H9 (cell line): ENCODE measurements around the gene CTPS1. TPM values are rescaled to one million over a fixed set of nuclear protein-coding genes. Genes with fewer than 3 reads are reported as not detected.

Experiments
- DNase-seq: peaks from one replicate; pipeline ENCODE4 v3.0.0-alpha.2; 2017
- H2AFZ ChIP-seq: one replicate; pipeline ENCODE4 v1.6.1; 2013; ENCODE audit warnings: mild to moderate bottlenecking, low read length, control low read depth, moderate library complexity
- H2AK5ac ChIP-seq: 2 replicates; pipeline ENCODE4 v1.6.1; 2013; ENCODE audit warnings: low read length, control low read depth, mixed read lengths; ENCODE audit not compliant: insufficient read length
- H2BK120ac ChIP-seq: one replicate; pipeline ENCODE4 v1.6.1; 2013; ENCODE audit warnings: low read depth, mild to moderate bottlenecking, low read length, control low read depth, inconsistent platforms; ENCODE audit not compliant: poor library complexity, severe bottlenecking
- H2BK12ac ChIP-seq: 2 replicates; pipeline ENCODE4 v1.6.1; 2013; ENCODE audit warnings: low read length, control low read depth, mixed read lengths, low read depth; ENCODE audit not compliant: insufficient read length
- H2BK15ac ChIP-seq: 2 replicates; pipeline ENCODE4 v1.6.1; 2013; ENCODE audit warnings: low read depth, low read length, control low read depth
- H2BK20ac ChIP-seq: one replicate; pipeline ENCODE4 v1.6.1; 2013; ENCODE audit warnings: low read depth, mild to moderate bottlenecking, low read length, control low read depth, inconsistent platforms; ENCODE audit not compliant: poor library complexity, severe bottlenecking
- H2BK5ac ChIP-seq: 2 replicates; pipeline ENCODE4 v1.6.1; 2013; ENCODE audit warnings: low read length, control low read depth, mixed read lengths; ENCODE audit not compliant: insufficient read length
- H3K14ac ChIP-seq: 2 replicates; pipeline ENCODE4 v1.6.1; 2013; ENCODE audit warnings: low read length, control low read depth; ENCODE audit not compliant: insufficient read depth
- H3K18ac ChIP-seq: 2 replicates; pipeline ENCODE4 v1.6.1; 2013; ENCODE audit warnings: low read depth, mild to moderate bottlenecking, mixed read lengths, low read length, control low read depth; ENCODE audit not compliant: insufficient read length
- H3K23ac ChIP-seq: 2 replicates; pipeline ENCODE4 v1.6.1; 2013; ENCODE audit warnings: low read length, control low read depth, mixed read lengths, low read depth; ENCODE audit not compliant: insufficient read length
- H3K23me2 ChIP-seq: 2 replicates; pipeline ENCODE4 v1.6.1; 2013; ENCODE audit warnings: low read depth, mild to moderate bottlenecking, mixed read lengths, low read length, control low read depth; ENCODE audit not compliant: insufficient read length, poor library complexity, severe bottlenecking
- H3K27ac ChIP-seq: 2 replicates; pipeline ENCODE4 v1.5.1; 2013; ENCODE audit warnings: low read length, control low read depth, mixed read lengths, low read depth; ENCODE audit not compliant: insufficient read length
- H3K27me3 ChIP-seq: 2 replicates; pipeline ENCODE4 v1.6.1; 2013; ENCODE audit warnings: low read length, control low read depth, inconsistent platforms; ENCODE audit not compliant: insufficient read depth
- H3K4ac ChIP-seq: 2 replicates; pipeline ENCODE4 v1.6.1; 2013; ENCODE audit warnings: low read depth, mild to moderate bottlenecking, control low read depth, inconsistent platforms, low read length, moderate library complexity
- H3K4me1 ChIP-seq: 2 replicates; pipeline ENCODE4 v1.6.1; 2013; ENCODE audit warnings: low read length, control low read depth, inconsistent platforms; ENCODE audit not compliant: insufficient read depth
- H3K4me2 ChIP-seq: 2 replicates; pipeline ENCODE4 v1.6.1; 2013; ENCODE audit warnings: low read length, control low read depth, mixed read lengths; ENCODE audit not compliant: insufficient read length, insufficient read depth
- H3K56ac ChIP-seq: 2 replicates; pipeline ENCODE4 v1.6.1; 2013; ENCODE audit warnings: low read depth, mild to moderate bottlenecking, mixed read lengths, low read length, control low read depth; ENCODE audit not compliant: insufficient read length
- H3K79me1 ChIP-seq: 2 replicates; pipeline ENCODE4 v1.6.1; 2013; ENCODE audit warnings: low read depth, mild to moderate bottlenecking, moderate library complexity, low read length, control low read depth, inconsistent platforms; ENCODE audit not compliant: insufficient read depth, poor library complexity, severe bottlenecking
- H3K79me2 ChIP-seq: 2 replicates; pipeline ENCODE4 v1.6.1; 2013; ENCODE audit warnings: low read length, control low read depth, inconsistent platforms; ENCODE audit not compliant: insufficient read depth
- H3K9ac ChIP-seq: 2 replicates; pipeline ENCODE4 v1.6.1; 2013; ENCODE audit warnings: low read length, control low read depth, mixed read lengths; ENCODE audit not compliant: insufficient read length; ENCODE audit errors: extremely low read depth
- H3K9me3 ChIP-seq: one replicate; pipeline ENCODE4 v1.6.1; 2013; ENCODE audit warnings: low read depth, low read length, inconsistent platforms; ENCODE audit not compliant: control insufficient read depth
- H3T11ph ChIP-seq: one replicate; pipeline ENCODE4 v1.6.1; 2013; ENCODE audit warnings: mild to moderate bottlenecking, low read length, control low read depth, inconsistent platforms
- H4K20me1 ChIP-seq: one replicate; pipeline ENCODE4 v1.6.1; 2013; ENCODE audit not compliant: control insufficient read depth, insufficient read length, insufficient read depth
- H4K5ac ChIP-seq: 2 replicates; pipeline ENCODE4 v1.6.1; 2013; ENCODE audit warnings: low read depth, mild to moderate bottlenecking, mixed read lengths, low read length, control low read depth; ENCODE audit not compliant: insufficient read length
- H4K8ac ChIP-seq: replicated peaks from 2 replicates; pipeline ENCODE4 v1.6.1; 2013; ENCODE audit warnings: low read length, control low read depth, mixed read lengths, low read depth; ENCODE audit not compliant: insufficient read length
- H4K91ac ChIP-seq: 2 replicates; pipeline ENCODE4 v1.6.1; 2013; ENCODE audit warnings: low read depth, mild to moderate bottlenecking, moderate library complexity, mixed read lengths, low read length, control low read depth; ENCODE audit not compliant: insufficient read length
- H3K27ac Mint-ChIP-seq, 3 experiments: 2 replicates in 2 of 3; 3 replicates in 1 of 3; pipeline ENCODE4 v1.8.0; 2020 to 2021; ENCODE audit warnings: mixed read lengths in 3 of 3, mild to moderate bottlenecking in 1 of 3, moderate library complexity in 1 of 3
- H3K27me3 Mint-ChIP-seq: 2 replicates; pipeline ENCODE4 v1.8.0; 2021; ENCODE audit warnings: low read depth, mild to moderate bottlenecking, moderate library complexity, mixed read lengths
- H3K36me3 Mint-ChIP-seq, 3 experiments: 2 replicates in 2 of 3; 3 replicates in 1 of 3; pipeline ENCODE4 v1.8.0; 2020 to 2021; ENCODE audit warnings: low read depth in 3 of 3, mixed read lengths in 3 of 3; ENCODE audit not compliant: insufficient read depth in 1 of 3
- H3K4me1 Mint-ChIP-seq, 2 experiments: 2 replicates each; pipeline ENCODE4 v1.8.0; 2020; ENCODE audit warnings: mixed read lengths in 2 of 2
- H3K4me3 Mint-ChIP-seq, 2 experiments: 2 replicates in 1 of 2; 3 replicates in 1 of 2; pipeline ENCODE4 v1.8.0; 2020 to 2021; ENCODE audit warnings: mild to moderate bottlenecking in 2 of 2, mixed read lengths in 2 of 2, moderate library complexity in 1 of 2
- H3K9me3 Mint-ChIP-seq, 2 experiments: 2 replicates in 1 of 2; 3 replicates in 1 of 2; pipeline ENCODE4 v1.8.0; 2020; ENCODE audit warnings: mild to moderate bottlenecking in 2 of 2, mixed read lengths in 2 of 2, moderate library complexity in 1 of 2
- WGBS: extraction: QIAGEN DNeasy Blood & Tissue Kit; methylation state at CpG from one replicate; pipeline ENCODE4 v1.1.7; 2013; ENCODE audit warnings: missing lambda C conversion rate, low lambda C conversion rate, mixed read lengths; ENCODE audit not compliant: insufficient read length; ENCODE audit errors: extremely low coverage; 5-methylcytosine and 5-hydroxymethylcytosine counted together
- total RNA-seq: library from RNA; stranded (reverse); gene quantifications from 2 replicates; pipeline ENCODE4 v1.2.1, GENCODE V29; 2021
- TF ChIP-seq, protein P1 (sequence below): fragments of 200-600 bp; sonication (generic); conservative IDR thresholded peaks from 3 replicates; pipeline ENCODE4 v1.8.0; 2021; ENCODE audit warnings: antibody characterized with exemption, mild to moderate bottlenecking

Gene CTPS1
- total RNA-seq, 1 experiment from 2014 or later = 105 TPM

DNA sequence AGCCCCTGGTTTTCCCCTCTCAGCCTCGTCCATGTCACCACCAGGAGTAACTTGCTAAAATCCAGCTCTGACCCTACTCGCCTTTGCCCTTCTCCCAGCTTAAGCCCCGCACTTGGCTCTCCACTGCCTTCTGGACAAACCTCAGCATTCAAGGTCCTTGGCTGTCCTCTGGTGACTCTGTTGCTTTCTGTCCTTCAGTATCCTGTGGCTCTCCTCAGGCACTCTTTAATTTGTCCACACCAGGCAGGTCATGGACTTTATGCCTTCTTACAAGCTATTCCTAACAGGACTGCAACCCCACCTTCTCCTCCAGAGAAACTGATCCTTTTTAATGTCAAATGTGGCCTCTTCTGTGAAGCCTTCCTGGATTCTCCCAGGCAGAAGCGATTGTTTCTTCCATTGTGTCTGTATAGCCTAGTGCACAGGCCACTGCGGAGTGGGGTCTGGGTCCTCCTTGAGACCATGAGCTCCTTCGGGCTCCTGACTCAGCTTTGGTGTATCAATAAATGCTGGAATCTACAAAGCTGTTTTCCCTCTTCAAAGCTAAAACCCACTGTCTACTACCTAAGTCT, 26.7 kb upstream of the CTPS1 start:
- H3K56ac ChIP-seq = no peak overlapping the region
- no peak overlapping the region for H3K4me2 ChIP-seq
- no peak overlapping the region for H4K91ac ChIP-seq
- Mint-ChIP-seq H3K27ac (no peak overlapping the region), H3K36me3 (no peaks in the 10 kb centered on the region), H3K4me3 (no peak overlapping the region; a peak in 2 of 5 replicates), H3K4me1 (peaks cover 15 to 16% of the 10 kb centered on the region in 2 experiments), H3K27me3 (peaks cover 16% of the 10 kb centered on the region), H3K9me3 (no peaks in the 10 kb centered on the region; a peak in 1 of 5 replicates)
- H2AK5ac ChIP-seq = no peak overlapping the region
- no peak overlapping the region for H3K9ac ChIP-seq
- no peak overlapping the region for H2BK12ac ChIP-seq
- no peak overlapping the region for H3K27ac ChIP-seq
- H2BK120ac ChIP-seq = no peak overlapping the region
- H4K5ac ChIP-seq = no peak overlapping the region
- no peaks in the 10 kb centered on the region for H3K79me2 ChIP-seq
- no peak overlapping the region for H4K8ac ChIP-seq
- H3K79me1 ChIP-seq = no peaks in the 10 kb centered on the region
- H3K14ac ChIP-seq = no peak overlapping the region
- H3K23ac ChIP-seq = no peak overlapping the region
- no peaks in the 10 kb centered on the region for H4K20me1 ChIP-seq
- peaks cover 3% of the 10 kb centered on the region; the same call in 1 of the 2 replicates for H3K4me1 ChIP-seq
- TF ChIP-seq, protein P1, sequence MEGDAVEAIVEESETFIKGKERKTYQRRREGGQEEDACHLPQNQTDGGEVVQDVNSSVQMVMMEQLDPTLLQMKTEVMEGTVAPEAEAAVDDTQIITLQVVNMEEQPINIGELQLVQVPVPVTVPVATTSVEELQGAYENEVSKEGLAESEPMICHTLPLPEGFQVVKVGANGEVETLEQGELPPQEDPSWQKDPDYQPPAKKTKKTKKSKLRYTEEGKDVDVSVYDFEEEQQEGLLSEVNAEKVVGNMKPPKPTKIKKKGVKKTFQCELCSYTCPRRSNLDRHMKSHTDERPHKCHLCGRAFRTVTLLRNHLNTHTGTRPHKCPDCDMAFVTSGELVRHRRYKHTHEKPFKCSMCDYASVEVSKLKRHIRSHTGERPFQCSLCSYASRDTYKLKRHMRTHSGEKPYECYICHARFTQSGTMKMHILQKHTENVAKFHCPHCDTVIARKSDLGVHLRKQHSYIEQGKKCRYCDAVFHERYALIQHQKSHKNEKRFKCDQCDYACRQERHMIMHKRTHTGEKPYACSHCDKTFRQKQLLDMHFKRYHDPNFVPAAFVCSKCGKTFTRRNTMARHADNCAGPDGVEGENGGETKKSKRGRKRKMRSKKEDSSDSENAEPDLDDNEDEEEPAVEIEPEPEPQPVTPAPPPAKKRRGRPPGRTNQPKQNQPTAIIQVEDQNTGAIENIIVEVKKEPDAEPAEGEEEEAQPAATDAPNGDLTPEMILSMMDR = no peak
- no peak overlapping the region for H3T11ph ChIP-seq
- H3K9me3 ChIP-seq = no peaks in the 10 kb centered on the region
- no peak overlapping the region for H2BK20ac ChIP-seq
- no peak overlapping the region for H2AFZ ChIP-seq
- no peak overlapping the region for H2BK15ac ChIP-seq
- DNase-seq = no peak
- no peaks in the 10 kb centered on the region for H3K27me3 ChIP-seq
- no peak overlapping the region for H2BK5ac ChIP-seq
- no peaks in the 10 kb centered on the region for H3K23me2 ChIP-seq
- WGBS = no CpG with 5 or more reads among the region's 6 CpGs
- no peak overlapping the region for H3K18ac ChIP-seq
- H3K4ac ChIP-seq = no peak overlapping the region
